Activated CD4-positive, alpha-beta T cell treated with anti-CD3 and anti-CD28 coated beads for 36 hours (primary cell): Measurements from ENCODE around the gene ART1. TPM values are rescaled to one million over a fixed set of nuclear protein-coding genes. Genes with fewer than 3 reads are reported as not detected.

Experiments used
- ATAC-seq: fragments of 200-7000 bp; cut with Tn5 transposase; one replicate; pipeline ENCODE4 v1.10.0; 2021; ENCODE audit warnings: mild to moderate bottlenecking, moderate library complexity
- CTCF ChIA-PET: fragments of 350-600 bp; sonication (Branson Sonifier 250); formaldehyde crosslinking; loops from one replicate; lab custom pipeline; 2021; ENCODE audit warnings: antibody characterized with exemption; lab: Charles Lee
- POLR2A ChIA-PET: fragments of 350-600 bp; sonication (Branson Sonifier 250); formaldehyde crosslinking; loops from one replicate; lab custom pipeline; 2021; ENCODE audit warnings: antibody characterized with exemption, inconsistent platforms; lab: Charles Lee
- DNase-seq: peaks from one replicate; pipeline ENCODE4 v3.0.0-alpha.2; 2020
- H3K27ac Mint-ChIP-seq: one replicate; pipeline ENCODE4 v1.8.0; 2021; ENCODE audit warnings: mixed read lengths
- H3K27me3 Mint-ChIP-seq: one replicate; pipeline ENCODE4 v1.8.0; 2021; ENCODE audit warnings: mixed read lengths
- H3K36me3 Mint-ChIP-seq: one replicate; pipeline ENCODE4 v1.8.0; 2021; ENCODE audit warnings: low read depth, mixed read lengths
- H3K4me1 Mint-ChIP-seq: one replicate; pipeline ENCODE4 v1.8.0; 2021; ENCODE audit warnings: mixed read lengths
- H3K4me3 Mint-ChIP-seq: one replicate; pipeline ENCODE4 v1.8.0; 2021; ENCODE audit warnings: mild to moderate bottlenecking, moderate library complexity, mixed read lengths
- H3K9me3 Mint-ChIP-seq: one replicate; pipeline ENCODE4 v1.8.0; 2021; ENCODE audit warnings: low read depth, mixed read lengths
- intact Hi-C, 2 experiments: fragments of 100-400 bp; cut with DNase I in 1 of 2; cut with micrococcal nuclease in 1 of 2; formaldehyde crosslinking; loops; one replicate each; pipeline versions ENCODE4 v1.14.2 to v1.15.1; 2022 to 2024; cut with DNase I, micrococcal nuclease
- total RNA-seq, 2 experiments: library from RNA; stranded (reverse); gene quantifications; one replicate each; pipeline ENCODE4 v1.2.3, GENCODE V29; 2021

ART1 gene
- total RNA-seq, 2 experiments from 2014 or later: not detected

GRCh38 chr11:3614742-3615171, 30.2 kb upstream of the ART1 start:
- H3K27me3 Mint-ChIP-seq: no peaks in the 10 kb centered on the region
- ATAC-seq (peak; percentile 99), DNase-seq (peak; percentile 80)
- no peaks in the 10 kb centered on the region for H3K9me3 Mint-ChIP-seq
- no peak overlapping the region for H3K27ac Mint-ChIP-seq
- H3K4me3 Mint-ChIP-seq: no peak overlapping the region
- intact Hi-C loops: no loop called here
- H3K4me1 Mint-ChIP-seq: peaks cover 13% of the 10 kb centered on the region
- no peaks in the 10 kb centered on the region for H3K36me3 Mint-ChIP-seq
- ChIA-PET CTCF (interaction anchor here (0.6 to 1.4 kb wide), 4 partner anchors 9 to 159 kb away, joined by 3 to 4 read pairs (median 3); no protein-coding TSS in a partner anchor), POLR2A (interaction anchor here (0.7 kb wide), 1 partner anchor 67 kb away, joined by 4 read pairs; no protein-coding TSS in a partner anchor)

GRCh38 chr11:3615998-3616397, 28.9 kb upstream of the ART1 start:
- no peak overlapping the region for H3K27ac Mint-ChIP-seq
- POLR2A ChIA-PET: no interaction called here
- DNase-seq (no peak), ATAC-seq (no peak)
- intact Hi-C loops: no loop called here
- CTCF ChIA-PET: no interaction called here
- H3K9me3 Mint-ChIP-seq: no peaks in the 10 kb centered on the region
- no peaks in the 10 kb centered on the region for H3K27me3 Mint-ChIP-seq
- no peaks in the 10 kb centered on the region for H3K36me3 Mint-ChIP-seq
- H3K4me1 Mint-ChIP-seq: peaks cover 13% of the 10 kb centered on the region
- no peak overlapping the region for H3K4me3 Mint-ChIP-seq

- H3K36me3 Mint-ChIP-seq: no peaks in the 10 kb centered on the region
- CTCF ChIA-PET: interaction anchor here (0.6 kb wide), 1 partner anchor 156 kb away, joined by 4 read pairs; no protein-coding TSS in a partner anchor
- H3K9me3 Mint-ChIP-seq: no peaks in the 10 kb centered on the region
- H3K4me1 Mint-ChIP-seq: peaks cover 13% of the 10 kb centered on the region
- no peaks in the 10 kb centered on the region for H3K27me3 Mint-ChIP-seq
- ATAC-seq (no peak), DNase-seq (no peak)
- H3K27ac Mint-ChIP-seq: no peak overlapping the region
- intact Hi-C loops: no loop called here
- POLR2A ChIA-PET: no interaction called here
- no peak overlapping the region for H3K4me3 Mint-ChIP-seq
Measured at GRCh38 chr11:3616721-3617460, 28.0 kb upstream of the ART1 start.

GRCh38 chr11:3617990-3618389, 26.9 kb upstream of the ART1 start:
- Mint-ChIP-seq H3K27ac (no peak overlapping the region), H3K4me3 (no peak overlapping the region), H3K9me3 (no peaks in the 10 kb centered on the region), H3K36me3 (no peaks in the 10 kb centered on the region), H3K4me1 (peaks cover 13% of the 10 kb centered on the region), H3K27me3 (no peaks in the 10 kb centered on the region)
- ChIA-PET CTCF (interaction anchor here (0.8 to 1.7 kb wide), 3 partner anchors 8 to 66 kb away, joined by 3 to 8 read pairs (median 3); no protein-coding TSS in a partner anchor), POLR2A (no interaction called here)
- DNase-seq (no peak), ATAC-seq (no peak)
- intact Hi-C loops: no loop called here

DNA sequence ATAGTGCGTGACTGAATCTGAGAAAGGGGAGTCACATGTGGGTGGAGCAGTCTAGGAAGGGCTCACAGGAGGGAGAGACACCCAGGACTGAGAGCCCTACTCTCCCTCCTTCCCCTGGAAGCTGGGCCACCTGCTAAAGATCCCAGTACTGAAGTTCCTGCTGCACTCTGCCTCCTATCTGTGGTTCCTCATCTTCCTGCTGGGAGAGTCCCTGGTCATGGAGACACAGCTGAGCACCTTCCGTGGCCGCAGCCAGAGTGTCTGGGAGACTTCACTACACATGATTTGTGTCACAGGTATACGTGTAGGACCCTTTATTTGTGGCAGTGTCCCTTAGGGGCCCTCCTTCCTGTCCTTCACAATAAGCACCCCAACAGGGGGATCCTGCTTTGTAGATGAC, 22.4 kb upstream of the ART1 start:
- CTCF ChIA-PET: no interaction called here
- ATAC-seq: no peak
- Mint-ChIP-seq H3K9me3 (no peaks in the 10 kb centered on the region), H3K36me3 (no peaks in the 10 kb centered on the region), H3K27me3 (no peaks in the 10 kb centered on the region), H3K4me3 (no peak overlapping the region), H3K4me1 (peaks cover 7% of the 10 kb centered on the region), H3K27ac (no peak overlapping the region)
- no peak for DNase-seq
- intact Hi-C loops: no loop called here
- POLR2A ChIA-PET: no interaction called here

- DNase-seq (no peak), ATAC-seq (no peak)
- Mint-ChIP-seq H3K27ac (no peak overlapping the region), H3K4me3 (no peak overlapping the region), H3K27me3 (no peaks in the 10 kb centered on the region), H3K36me3 (no peaks in the 10 kb centered on the region), H3K9me3 (no peaks in the 10 kb centered on the region), H3K4me1 (peaks cover 7% of the 10 kb centered on the region)
- intact Hi-C loops: no loop called here
- ChIA-PET POLR2A (no interaction called here), CTCF (interaction anchor here (1.1 kb wide), 1 partner anchor 13 kb away, joined by 5 read pairs; no protein-coding TSS in a partner anchor)
Measured at GRCh38 chr11:3623121-3623520, 21.8 kb upstream of the ART1 start.

- Mint-ChIP-seq H3K4me1 (peaks cover 7% of the 10 kb centered on the region), H3K27ac (no peak overlapping the region), H3K27me3 (no peaks in the 10 kb centered on the region), H3K4me3 (no peak overlapping the region), H3K36me3 (no peaks in the 10 kb centered on the region), H3K9me3 (no peaks in the 10 kb centered on the region)
- ATAC-seq: no peak
- POLR2A ChIA-PET: no interaction called here
- no peak for DNase-seq
- intact Hi-C loops: no loop called here
- CTCF ChIA-PET: interaction anchor here (0.6 to 1.1 kb wide), 3 partner anchors 9 to 121 kb away, joined by 3 to 5 read pairs (median 3); no protein-coding TSS in a partner anchor
Measured at GRCh38 chr11:3623767-3624458, 21.0 kb upstream of the ART1 start.

DNA sequence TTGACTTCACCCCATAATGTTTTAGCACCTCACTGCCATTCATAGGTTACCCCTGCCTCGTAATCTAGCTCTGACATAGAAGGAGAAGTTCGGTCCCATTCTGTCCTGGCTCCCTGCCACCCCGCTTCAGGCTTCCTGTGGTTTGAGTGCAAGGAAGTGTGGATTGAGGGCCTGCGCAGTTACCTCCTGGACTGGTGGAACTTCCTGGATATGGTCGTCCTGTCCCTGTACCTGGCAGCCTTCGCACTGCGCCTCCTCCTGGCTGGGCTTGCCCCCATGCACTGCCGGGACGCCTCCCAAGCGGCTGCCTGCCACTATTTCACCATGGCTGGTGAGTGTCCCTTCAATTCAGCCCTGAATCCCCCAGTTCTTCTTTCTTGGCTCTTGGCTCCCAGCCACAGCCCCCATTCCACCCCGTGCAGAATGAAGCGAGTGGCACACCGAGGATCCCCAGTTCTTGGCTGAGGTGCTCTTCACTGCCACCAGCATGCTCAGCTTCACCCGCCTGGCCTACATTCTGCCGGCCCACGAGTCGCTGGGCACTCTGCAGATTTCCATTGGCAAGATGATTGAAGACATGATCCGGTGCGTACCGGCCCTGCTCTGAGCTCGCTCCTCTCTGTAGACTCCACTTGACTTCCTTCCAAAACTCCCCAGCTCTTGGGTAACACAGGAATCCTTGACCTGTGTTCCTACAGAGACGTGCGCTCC, 18.5 kb upstream of the ART1 start:
- ATAC-seq (no peak), DNase-seq (peak; percentile 37)
- Mint-ChIP-seq H3K27me3 (no peaks in the 10 kb centered on the region), H3K36me3 (no peaks in the 10 kb centered on the region), H3K4me1 (peaks cover 7% of the 10 kb centered on the region), H3K4me3 (no peak overlapping the region), H3K27ac (no peak overlapping the region), H3K9me3 (no peaks in the 10 kb centered on the region)
- ChIA-PET CTCF (interaction anchor here (0.9 kb wide), 1 partner anchor 17 kb away, joined by 3 read pairs; no protein-coding TSS in a partner anchor), POLR2A (no interaction called here)
- intact Hi-C loops: no loop called here

- H3K4me1 Mint-ChIP-seq: peaks cover 7% of the 10 kb centered on the region
- ChIA-PET POLR2A (no interaction called here), CTCF (interaction anchor here (0.9 kb wide), 1 partner anchor 17 kb away, joined by 3 read pairs; no protein-coding TSS in a partner anchor)
- no peaks in the 10 kb centered on the region for H3K27me3 Mint-ChIP-seq
- ATAC-seq: no peak
- intact Hi-C loops: no loop called here
- H3K36me3 Mint-ChIP-seq: no peaks in the 10 kb centered on the region
- H3K27ac Mint-ChIP-seq: no peak overlapping the region
- no peak for DNase-seq
- H3K4me3 Mint-ChIP-seq: no peak overlapping the region
- no peaks in the 10 kb centered on the region for H3K9me3 Mint-ChIP-seq
Measured at GRCh38 chr11:3627291-3627690, 17.6 kb upstream of the ART1 start.

DNA sequence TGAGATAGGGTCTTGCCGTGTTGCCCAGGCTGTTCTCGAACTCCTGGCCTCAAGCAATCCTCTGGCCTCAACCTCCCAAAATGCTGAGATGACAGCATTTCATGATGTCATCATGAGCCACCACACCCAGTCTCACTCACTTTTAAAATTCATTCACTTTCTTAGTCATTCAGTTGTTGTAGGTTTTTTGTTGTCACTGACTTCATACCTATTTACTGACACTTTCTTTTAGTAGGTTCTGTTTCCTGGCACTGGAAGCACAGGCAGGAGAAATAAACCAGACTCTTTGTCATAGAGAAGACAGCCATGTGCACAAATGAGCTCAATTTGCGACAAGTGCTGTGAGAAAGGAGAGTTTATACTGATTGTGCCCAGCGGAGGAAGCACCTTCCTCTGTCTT, 13.6 kb upstream of the ART1 start:
- peak; percentile 77 for ATAC-seq

DNA sequence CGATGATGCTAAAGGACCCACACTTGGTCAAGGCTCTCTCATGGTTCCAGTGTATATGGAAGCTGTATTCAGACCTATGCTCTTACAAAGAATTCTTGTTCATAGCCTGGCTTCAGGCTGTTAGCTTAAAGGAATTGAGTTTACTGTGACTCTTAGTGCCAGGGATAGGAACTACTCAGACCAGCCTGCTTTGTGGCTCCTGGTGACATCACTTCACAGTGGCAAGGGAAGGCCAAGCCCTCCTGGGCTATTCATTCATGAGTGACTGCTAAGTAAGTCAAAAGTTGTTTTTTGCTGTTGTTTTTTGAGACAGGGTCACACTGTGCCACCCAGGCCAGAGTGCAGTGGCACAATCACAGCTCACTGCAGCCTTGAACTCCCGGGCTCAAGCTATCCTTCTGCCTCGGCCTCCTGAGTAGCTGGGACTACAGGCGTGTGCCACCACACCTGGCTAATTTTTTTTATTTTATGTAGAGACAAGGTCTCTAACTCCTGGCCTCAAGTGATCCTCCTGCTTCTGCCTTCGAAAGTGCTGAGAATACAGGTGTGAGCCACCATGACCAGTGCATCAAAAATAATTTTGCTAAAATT, 12.8 kb upstream of the ART1 start:
- intact Hi-C loops: no loop called here
- ChIA-PET POLR2A (no interaction called here), CTCF (interaction anchor here (0.6 to 1.0 kb wide), 3 partner anchors 18 to 1107 kb away, joined by 3 to 4 read pairs (median 4); partner anchors contain the start of gene PGAP2)
- Mint-ChIP-seq H3K4me1 (no peaks in the 10 kb centered on the region), H3K36me3 (no peaks in the 10 kb centered on the region), H3K4me3 (no peak overlapping the region), H3K27me3 (no peaks in the 10 kb centered on the region), H3K27ac (no peak overlapping the region), H3K9me3 (no peaks in the 10 kb centered on the region)
- no peak for DNase-seq
- peak; percentile 50 for ATAC-seq

More for the DNA sequence above, 13.6 kb upstream of the ART1 start:
- ChIA-PET POLR2A (interaction anchor here (0.5 kb wide), 1 partner anchor 339 kb away, joined by 3 read pairs; no protein-coding TSS in a partner anchor), CTCF (interaction anchor here (0.9 to 1.0 kb wide), 3 partner anchors 13 to 177 kb away, joined by 3 to 4 read pairs (median 3); partner anchors contain the start of gene PGAP2)
- Mint-ChIP-seq H3K9me3 (no peaks in the 10 kb centered on the region), H3K4me3 (no peak overlapping the region), H3K27me3 (no peaks in the 10 kb centered on the region), H3K27ac (no peak overlapping the region), H3K36me3 (no peaks in the 10 kb centered on the region), H3K4me1 (peaks cover 5% of the 10 kb centered on the region)
- intact Hi-C loops: no loop called here
- no peak for DNase-seq
